PC-9 (cell line): ENCODE measurements around the gene CYYR1.

Experiments used
- CTCF ChIP-seq: fragments of 200-600 bp; sonication (generic); conservative IDR thresholded peaks from 2 replicates; pipeline ENCODE4 v1.6.1; 2017; ENCODE audit warnings: mixed run types, antibody characterized with exemption, mild to moderate bottlenecking, moderate library complexity
- EZH2 ChIP-seq: fragments of 200-600 bp; sonication (generic); IDR thresholded peaks from 2 replicates; pipeline ENCODE4 v1.8.0; 2017; ENCODE audit warnings: antibody characterized with exemption, low read depth

GRCh38 chr21:26570203-26570602 lies 2.9 kb downstream of the CYYR1 start:
- no peak for TF ChIP-seq CTCF
- TF ChIP-seq EZH2: no peak
